Esophagus squamous epithelium (tissue), 5 donors: ENCODE measurements around the gene LCE3C. TPM values are rescaled to one million over a fixed set of nuclear protein-coding genes. Genes with fewer than 3 reads are reported as not detected.
"Not testable (repeated sequence)": the region's sequence is repeated elsewhere in the genome, so short reads cannot be mapped to it uniquely, and the experiment has no call there.

Experiments used
- DNase-seq: peaks from one replicate; lab custom pipeline; 2025; lab: John Stamatoyannopoulos, UW
- H3K27ac ChIP-seq, 4 donors: fragments of 200-600 bp; sonication (generic); one replicate each; pipeline ENCODE4 v1.5.1; 2016 to 2019; ENCODE audit warnings: mild to moderate bottlenecking in 1 of 4
- H3K27me3 ChIP-seq, 4 donors: fragments of 200-600 bp; sonication (generic); 1 replicate in 3 of 4; 2 replicates in 1 of 4; pipeline versions ENCODE4 v1.5.1 to v1.6.0; 2017 to 2021; ENCODE audit warnings: antibody characterized with exemption in 1 of 4
- H3K36me3 ChIP-seq, 3 donors: fragments of 200-600 bp; sonication (generic); one replicate each; pipeline ENCODE4 v1.5.1; 2016 to 2019
- H3K4me1 ChIP-seq, 3 donors: fragments of 200-600 bp; sonication (generic); one replicate each; pipeline ENCODE4 v1.5.1; 2017 to 2019
- H3K4me3 ChIP-seq, 4 donors: fragments of 200-600 bp; sonication (generic); 1 replicate in 3 of 4; 2 replicates in 1 of 4; pipeline ENCODE4 v1.5.1; 2016 to 2019; ENCODE audit warnings: mild to moderate bottlenecking in 2 of 4, moderate library complexity in 1 of 4
- H3K9me3 ChIP-seq, 3 donors: fragments of 200-600 bp; sonication (generic); one replicate each; pipeline ENCODE4 v1.5.1; 2016 to 2019
- POLR2A ChIP-seq, 4 donors: fragments of 450-650 bp; IDR thresholded peaks; one replicate each; pipeline ENCODE4 v1.6.1; 2017; ENCODE audit warnings: antibody characterized with exemption in 4 of 4, mild to moderate bottlenecking in 4 of 4, moderate library complexity in 3 of 4
- WGBS, 2 donors: methylation state at CpG; one replicate each; pipeline ENCODE4 v1.1.5; 2018; 5-methylcytosine and 5-hydroxymethylcytosine counted together
- intact Hi-C: fragments of 100-400 bp; cut with DNase I; formaldehyde crosslinking; loops from one replicate; pipeline ENCODE4 v1.15.0; 2022
- total RNA-seq, 4 donors: library from RNA; depleted of rRNA; stranded (reverse); fragments of >200 nt; gene quantifications; one replicate each; pipeline ENCODE4 v1.1.0, GENCODE V29; 2016
- TF ChIP-seq, protein P1 (sequence below), 6 experiments: fragments of 450-650 bp in 4 of 6; fragments of 200-600 bp in 2 of 6; sonication (generic) in 2 of 6; IDR thresholded peaks; one replicate each; pipeline ENCODE4 v1.5.1; 2016 to 2019; ENCODE audit warnings: antibody characterized with exemption in 6 of 6, mild to moderate bottlenecking in 4 of 6, moderate library complexity in 4 of 6
- donor health status: DM: yes; HTN: yes; CAD: no.

Gene LCE3C, protein sequence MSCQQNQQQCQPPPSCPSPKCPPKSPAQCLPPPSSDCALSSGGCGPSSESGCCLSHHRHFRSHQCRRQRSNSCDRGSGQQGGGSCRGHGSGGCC
- total RNA-seq = not detected

DNA sequence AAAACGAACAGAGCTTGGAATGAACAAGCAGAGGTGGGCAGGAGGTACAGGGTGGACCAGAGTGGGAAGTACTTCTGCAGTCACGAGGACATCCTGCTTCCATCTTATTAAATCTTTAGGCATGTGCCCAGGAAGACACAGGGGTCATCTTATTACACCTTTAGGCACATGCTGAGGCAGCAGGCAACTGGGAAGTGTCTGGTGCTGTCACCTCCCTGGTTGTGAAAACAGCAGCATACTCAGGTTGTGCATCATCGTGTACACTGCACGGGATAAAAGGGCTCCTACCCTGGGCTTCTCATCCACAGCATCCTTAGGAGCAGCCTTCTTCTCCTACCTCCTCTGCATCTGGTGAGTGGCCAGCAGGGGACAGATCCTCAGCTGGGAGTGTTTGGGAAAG is at the start of gene LCE3C:
Gene LCE3C (plus strand): TSS at position 301 of the 400 bp plus-strand sequence. CDS start 498 bp downstream, outside the sequence.
- Histone ChIP-seq H3K27ac (no peak within 1 kb of the TSS), H3K36me3 (no peaks in the 10 kb centered on the region), H3K4me3 (no peak within 1 kb of the TSS), H3K27me3 (no peaks in the 10 kb centered on the region), H3K9me3 (no peaks in the 10 kb centered on the region), H3K4me1 (no peaks in the 10 kb centered on the region)
- DNase-seq = no peak
- intact Hi-C loops = no loop called here
- no peak for TF ChIP-seq POLR2A (IDR thresholded peaks at IDR 0.05)
- TF ChIP-seq, protein P1, sequence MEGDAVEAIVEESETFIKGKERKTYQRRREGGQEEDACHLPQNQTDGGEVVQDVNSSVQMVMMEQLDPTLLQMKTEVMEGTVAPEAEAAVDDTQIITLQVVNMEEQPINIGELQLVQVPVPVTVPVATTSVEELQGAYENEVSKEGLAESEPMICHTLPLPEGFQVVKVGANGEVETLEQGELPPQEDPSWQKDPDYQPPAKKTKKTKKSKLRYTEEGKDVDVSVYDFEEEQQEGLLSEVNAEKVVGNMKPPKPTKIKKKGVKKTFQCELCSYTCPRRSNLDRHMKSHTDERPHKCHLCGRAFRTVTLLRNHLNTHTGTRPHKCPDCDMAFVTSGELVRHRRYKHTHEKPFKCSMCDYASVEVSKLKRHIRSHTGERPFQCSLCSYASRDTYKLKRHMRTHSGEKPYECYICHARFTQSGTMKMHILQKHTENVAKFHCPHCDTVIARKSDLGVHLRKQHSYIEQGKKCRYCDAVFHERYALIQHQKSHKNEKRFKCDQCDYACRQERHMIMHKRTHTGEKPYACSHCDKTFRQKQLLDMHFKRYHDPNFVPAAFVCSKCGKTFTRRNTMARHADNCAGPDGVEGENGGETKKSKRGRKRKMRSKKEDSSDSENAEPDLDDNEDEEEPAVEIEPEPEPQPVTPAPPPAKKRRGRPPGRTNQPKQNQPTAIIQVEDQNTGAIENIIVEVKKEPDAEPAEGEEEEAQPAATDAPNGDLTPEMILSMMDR (IDR thresholded peaks at IDR 0.05) = no peak
- 36% methylated on average over 2 of the region's 4 CpGs for WGBS, 2 donors

DNA sequence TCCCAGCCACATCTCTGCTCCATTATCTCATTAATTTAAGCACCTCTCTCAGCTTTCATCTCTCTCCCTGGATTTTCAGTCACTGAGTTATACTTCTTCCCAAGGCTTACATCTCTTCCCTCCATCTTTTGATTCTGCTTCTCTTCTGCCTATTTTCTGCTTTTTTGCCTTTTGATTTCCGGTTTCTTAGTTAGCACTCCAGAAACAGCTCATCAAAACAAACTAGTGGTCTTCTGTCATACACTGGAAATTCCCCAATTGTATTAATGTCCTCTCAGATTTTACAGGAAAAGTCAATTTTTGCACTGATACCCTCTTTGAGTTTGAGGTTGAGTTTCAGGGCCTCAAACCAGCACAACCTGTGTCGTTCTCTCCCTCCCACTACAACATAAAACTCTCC is 34.9 kb upstream of the LCE3C start:
- Histone ChIP-seq H3K27ac (no peak overlapping the region), H3K27me3 (no peaks in the 10 kb centered on the region), H3K36me3 (no peaks in the 10 kb centered on the region), H3K4me3 (no peak overlapping the region), H3K4me1 (no peaks in the 10 kb centered on the region), H3K9me3 (peaks cover 0 to 5% (median 5%) of the 10 kb centered on the region in 3 donors)
- DNase-seq = no peak
- no peak for TF ChIP-seq POLR2A (IDR thresholded peaks at IDR 0.05)
- TF ChIP-seq, protein P1 (IDR thresholded peaks at IDR 0.05) = no peak
- 84 to 86% methylated on average over 2 of the region's 2 CpGs for whole genome bisulfite sequencing, 2 donors
- intact Hi-C loops = no loop called here

DNA sequence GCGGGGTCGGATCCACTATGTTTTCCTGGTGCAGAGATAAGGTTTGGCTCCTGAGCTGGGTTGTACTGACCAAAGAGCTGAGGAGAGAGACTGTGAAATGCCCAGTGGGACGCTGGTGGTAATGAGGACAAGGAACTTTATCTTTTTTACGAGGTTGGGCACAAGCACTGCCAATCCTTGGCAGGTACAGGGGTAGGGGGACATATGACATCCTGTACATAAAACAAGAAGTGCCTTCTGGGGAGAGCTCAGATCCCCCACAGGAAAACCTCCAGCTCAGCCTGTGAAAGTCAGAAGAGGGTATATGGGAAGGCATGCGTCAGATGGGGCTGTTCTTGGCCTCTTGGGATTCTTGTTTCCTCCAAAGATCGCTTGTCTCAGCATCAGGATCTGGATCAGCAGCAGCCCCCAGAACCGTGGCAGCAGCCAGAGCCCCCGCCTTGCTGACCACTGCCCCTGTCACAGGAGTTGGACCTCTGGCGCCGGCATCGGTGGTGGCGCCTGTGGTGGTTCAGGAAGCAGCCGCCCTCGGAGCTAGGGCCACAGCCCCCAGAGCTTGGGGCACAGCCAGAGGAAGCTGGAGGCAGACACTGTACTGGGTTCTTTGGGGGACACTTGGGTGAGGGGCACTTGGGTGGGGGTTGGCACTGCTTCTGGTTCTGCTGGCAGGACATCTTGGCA is 34.4 kb upstream of the LCE3C start:
- Histone ChIP-seq H3K27ac (no peak overlapping the region), H3K4me3 (no peak overlapping the region), H3K27me3 (no peaks in the 10 kb centered on the region), H3K4me1 (no peaks in the 10 kb centered on the region), H3K36me3 (no peaks in the 10 kb centered on the region), H3K9me3 (peaks cover 0 to 10% (median 5%) of the 10 kb centered on the region in 3 donors)
- TF ChIP-seq POLR2A (IDR thresholded peaks at IDR 0.05) = no peak
- TF ChIP-seq, protein P1 (IDR thresholded peaks at IDR 0.05) = no peak
- intact Hi-C loops = no loop called here
- 73 to 78% methylated on average over 6 of the region's 14 CpGs for WGBS, 2 donors
- no peak for DNase-seq

DNA sequence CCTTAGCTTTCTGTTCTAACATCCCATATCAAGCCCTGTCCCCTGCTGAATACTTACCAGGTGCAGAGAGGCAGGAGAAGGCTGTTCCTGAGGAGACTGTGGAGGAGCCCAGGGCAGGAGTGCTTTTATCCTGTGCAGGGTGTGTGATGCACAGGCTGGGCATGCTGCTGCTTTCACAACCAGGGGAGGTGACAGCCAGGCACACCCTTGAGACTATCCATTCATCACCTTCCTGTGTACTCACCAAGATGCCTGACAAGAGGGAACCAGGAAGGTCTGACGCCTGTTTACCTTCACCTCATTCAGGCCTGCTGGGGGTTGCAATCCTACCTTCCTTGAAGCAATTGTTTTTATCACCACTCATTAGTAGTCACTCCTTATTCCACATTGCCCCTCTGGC is 33.4 kb upstream of the LCE3C start, which contains the start of gene LCE3E:
Gene LCE3E (minus strand): TSS at position 100 of the 400 bp plus-strand sequence. CDS start 572 bp downstream, outside the sequence.
- Histone ChIP-seq H3K4me1 (no peaks in the 10 kb centered on the region), H3K4me3 (no peak within 1 kb of the TSS), H3K27ac (peak within 1 kb of the TSS in 2 of 4 donors; percentile 10 to 14), H3K9me3 (peaks cover 0 to 11% (median 5%) of the 10 kb centered on the region in 3 donors), H3K36me3 (no peaks in the 10 kb centered on the region), H3K27me3 (peaks cover 0 to 3% (median 0%) of the 10 kb centered on the region in 4 donors)
- intact Hi-C loops = no loop called here
- WGBS, 2 donors = 27 to 44% methylated on average over 1 of the region's 1 CpG
- TF ChIP-seq, protein P1 (IDR thresholded peaks at IDR 0.05) = no peak
- no peak for TF ChIP-seq POLR2A (IDR thresholded peaks at IDR 0.05)
- DNase-seq = no peak

DNA sequence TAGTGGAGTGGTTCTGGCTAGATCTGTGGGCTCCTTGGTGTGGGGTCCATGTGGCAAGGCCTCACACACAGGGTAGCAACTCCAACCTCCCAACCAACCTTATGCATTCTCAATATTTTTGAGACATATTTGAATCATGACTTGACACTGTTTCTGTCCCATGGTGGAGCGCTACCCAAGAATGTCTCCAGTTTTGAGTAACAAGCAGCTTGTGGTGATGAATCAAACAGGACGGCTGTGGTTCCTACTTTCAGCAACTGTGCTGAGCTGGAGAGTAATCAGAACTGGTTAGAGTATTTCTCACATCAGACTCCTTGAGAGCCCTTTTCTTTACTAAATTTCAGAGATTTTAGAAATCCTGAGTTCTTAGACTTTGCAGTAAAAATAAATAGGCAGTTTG is 22.9 kb upstream of the LCE3C start:
- H3K27me3 ChIP-seq = peaks cover 0 to 12% (median 0%) of the 10 kb centered on the region in 4 donors
- intact Hi-C loops = no loop called here
- no peaks in the 10 kb centered on the region for H3K9me3 ChIP-seq
- H3K27ac ChIP-seq = no peak overlapping the region
- no peak for TF ChIP-seq POLR2A (IDR thresholded peaks at IDR 0.05)
- TF ChIP-seq, protein P1 (IDR thresholded peaks at IDR 0.05) = no peak
- no peaks in the 10 kb centered on the region for H3K4me1 ChIP-seq
- 67 to 73% methylated on average over 1 to 2 of the region's 2 CpGs for WGBS, 2 donors
- no peak overlapping the region for H3K4me3 ChIP-seq
- DNase-seq = no peak
- H3K36me3 ChIP-seq = no peaks in the 10 kb centered on the region

DNA sequence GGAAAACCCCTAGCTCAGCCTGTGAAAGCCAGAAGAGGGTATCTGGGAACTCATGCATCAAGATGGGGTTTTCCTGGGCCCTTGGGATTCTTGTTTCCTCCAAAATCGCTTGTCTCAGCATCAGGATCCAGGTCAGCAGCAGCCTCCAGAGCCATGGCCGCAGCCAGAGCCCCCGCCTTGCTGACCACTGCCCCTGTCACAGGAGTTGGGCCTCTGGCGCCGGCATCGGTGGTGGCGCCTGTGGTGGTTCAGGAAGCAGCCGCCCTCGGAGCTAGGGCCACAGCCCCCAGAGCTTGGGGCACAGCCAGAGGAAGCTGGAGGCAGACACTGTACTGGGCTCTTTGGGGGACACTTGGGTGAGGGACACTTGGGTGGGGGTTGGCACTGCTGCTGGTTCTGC is 20.5 kb upstream of the LCE3C start:
- H3K4me1 ChIP-seq, DNase-seq, H3K27ac ChIP-seq, H3K4me3 ChIP-seq, intact Hi-C loops, H3K9me3 ChIP-seq, H3K36me3 ChIP-seq: not testable (repeated sequence)
- H3K27me3 ChIP-seq = peaks cover 0 to 12% (median 0%) of the 10 kb centered on the region in 4 donors
- WGBS, 2 donors = no CpG with 5 or more reads among the region's 9 CpGs
